ENCODE results near the gene DDAH1. TPM values are rescaled to one million over a fixed set of nuclear protein-coding genes. Genes with fewer than 3 reads are reported as not detected.

The DDAH1 gene
- total and polyA plus RNA-seq, 4 donors: 25.8 to 42.7 (median 31.7) TPM

DNA sequence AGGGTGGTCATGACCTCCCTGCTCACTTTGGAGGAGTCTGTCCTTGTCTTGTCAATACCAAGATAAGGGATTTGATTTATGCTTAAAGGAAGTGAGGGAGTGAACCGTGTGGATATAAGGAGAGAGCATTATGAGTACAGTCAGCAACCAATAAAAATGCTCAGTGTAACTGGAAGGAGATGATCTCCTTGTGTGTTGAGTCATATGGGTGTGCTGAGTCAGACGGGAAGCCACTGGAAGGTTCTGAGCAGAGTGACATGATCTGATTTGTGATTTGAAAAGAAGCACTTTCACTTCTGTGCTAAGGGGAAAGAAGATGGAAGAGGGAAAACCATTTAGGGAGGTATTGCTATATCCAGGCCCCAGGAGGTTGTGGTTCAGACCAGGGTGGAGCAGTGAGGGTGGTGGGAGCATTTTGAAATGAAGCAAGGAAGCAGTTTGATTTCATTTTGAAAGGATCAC lies 186.1 kb downstream of the DDAH1 start:
- H3K27ac ChIP-seq (ENCODE audit: low read depth in 1 of 2, low read length in 2 of 2): peak overlapping the region in 1 of 2 donors; percentile 19
- peaks cover 0 to 24% (median 16%) of the 10 kb centered on the region in 4 donors for H3K4me1 ChIP-seq (ENCODE audit: control insufficient read depth in 4 of 4, insufficient read depth in 4 of 4, low read length in 3 of 4)
- no peaks in the 10 kb centered on the region for H3K36me3 ChIP-seq (ENCODE audit: control insufficient read depth in 4 of 4, insufficient read depth in 3 of 4, low read depth in 1 of 4, low read length in 3 of 4)
- WGBS: 50% methylated on average over 2 of the region's 2 CpGs
- no peak overlapping the region for H3K9ac ChIP-seq (ENCODE audit: low read depth in 1 of 2, low read length in 2 of 2)
- no peak for DNase-seq (ENCODE audit: low spot score)
- TF ChIP-seq GABPA (IDR thresholded peaks at IDR 0.05 in 1 of 2, conservative IDR thresholded peaks at IDR 0.05 in 1 of 2) (no peak), JUND (IDR thresholded peaks at IDR 0.05) (no peak), EGR1 (IDR thresholded peaks at IDR 0.05; ENCODE audit: low read depth in 2 of 2) (no peak), TAF1 (conservative IDR thresholded peaks at IDR 0.05) (no peak), YY1 (IDR thresholded peaks at IDR 0.05) (no peak), RAD21 (IDR thresholded peaks at IDR 0.05) (no peak), RXRA (IDR thresholded peaks at IDR 0.05) (no peak), HNF4A (conservative IDR thresholded peaks at IDR 0.05) (no peak), HNF4G (IDR thresholded peaks at IDR 0.05) (no peak), FOXA2 (IDR thresholded peaks at IDR 0.05) (no peak), SP1 (IDR thresholded peaks at IDR 0.05) (no peak), FOXA1 (IDR thresholded peaks at IDR 0.05) (no peak)
- TF ChIP-seq, protein P1, sequence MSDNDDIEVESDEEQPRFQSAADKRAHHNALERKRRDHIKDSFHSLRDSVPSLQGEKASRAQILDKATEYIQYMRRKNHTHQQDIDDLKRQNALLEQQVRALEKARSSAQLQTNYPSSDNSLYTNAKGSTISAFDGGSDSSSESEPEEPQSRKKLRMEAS (IDR thresholded peaks at IDR 0.05): no peak
- TF ChIP-seq, protein P2, sequence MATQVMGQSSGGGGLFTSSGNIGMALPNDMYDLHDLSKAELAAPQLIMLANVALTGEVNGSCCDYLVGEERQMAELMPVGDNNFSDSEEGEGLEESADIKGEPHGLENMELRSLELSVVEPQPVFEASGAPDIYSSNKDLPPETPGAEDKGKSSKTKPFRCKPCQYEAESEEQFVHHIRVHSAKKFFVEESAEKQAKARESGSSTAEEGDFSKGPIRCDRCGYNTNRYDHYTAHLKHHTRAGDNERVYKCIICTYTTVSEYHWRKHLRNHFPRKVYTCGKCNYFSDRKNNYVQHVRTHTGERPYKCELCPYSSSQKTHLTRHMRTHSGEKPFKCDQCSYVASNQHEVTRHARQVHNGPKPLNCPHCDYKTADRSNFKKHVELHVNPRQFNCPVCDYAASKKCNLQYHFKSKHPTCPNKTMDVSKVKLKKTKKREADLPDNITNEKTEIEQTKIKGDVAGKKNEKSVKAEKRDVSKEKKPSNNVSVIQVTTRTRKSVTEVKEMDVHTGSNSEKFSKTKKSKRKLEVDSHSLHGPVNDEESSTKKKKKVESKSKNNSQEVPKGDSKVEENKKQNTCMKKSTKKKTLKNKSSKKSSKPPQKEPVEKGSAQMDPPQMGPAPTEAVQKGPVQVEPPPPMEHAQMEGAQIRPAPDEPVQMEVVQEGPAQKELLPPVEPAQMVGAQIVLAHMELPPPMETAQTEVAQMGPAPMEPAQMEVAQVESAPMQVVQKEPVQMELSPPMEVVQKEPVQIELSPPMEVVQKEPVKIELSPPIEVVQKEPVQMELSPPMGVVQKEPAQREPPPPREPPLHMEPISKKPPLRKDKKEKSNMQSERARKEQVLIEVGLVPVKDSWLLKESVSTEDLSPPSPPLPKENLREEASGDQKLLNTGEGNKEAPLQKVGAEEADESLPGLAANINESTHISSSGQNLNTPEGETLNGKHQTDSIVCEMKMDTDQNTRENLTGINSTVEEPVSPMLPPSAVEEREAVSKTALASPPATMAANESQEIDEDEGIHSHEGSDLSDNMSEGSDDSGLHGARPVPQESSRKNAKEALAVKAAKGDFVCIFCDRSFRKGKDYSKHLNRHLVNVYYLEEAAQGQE (IDR thresholded peaks at IDR 0.05): no peak
- TF ChIP-seq, protein P3, sequence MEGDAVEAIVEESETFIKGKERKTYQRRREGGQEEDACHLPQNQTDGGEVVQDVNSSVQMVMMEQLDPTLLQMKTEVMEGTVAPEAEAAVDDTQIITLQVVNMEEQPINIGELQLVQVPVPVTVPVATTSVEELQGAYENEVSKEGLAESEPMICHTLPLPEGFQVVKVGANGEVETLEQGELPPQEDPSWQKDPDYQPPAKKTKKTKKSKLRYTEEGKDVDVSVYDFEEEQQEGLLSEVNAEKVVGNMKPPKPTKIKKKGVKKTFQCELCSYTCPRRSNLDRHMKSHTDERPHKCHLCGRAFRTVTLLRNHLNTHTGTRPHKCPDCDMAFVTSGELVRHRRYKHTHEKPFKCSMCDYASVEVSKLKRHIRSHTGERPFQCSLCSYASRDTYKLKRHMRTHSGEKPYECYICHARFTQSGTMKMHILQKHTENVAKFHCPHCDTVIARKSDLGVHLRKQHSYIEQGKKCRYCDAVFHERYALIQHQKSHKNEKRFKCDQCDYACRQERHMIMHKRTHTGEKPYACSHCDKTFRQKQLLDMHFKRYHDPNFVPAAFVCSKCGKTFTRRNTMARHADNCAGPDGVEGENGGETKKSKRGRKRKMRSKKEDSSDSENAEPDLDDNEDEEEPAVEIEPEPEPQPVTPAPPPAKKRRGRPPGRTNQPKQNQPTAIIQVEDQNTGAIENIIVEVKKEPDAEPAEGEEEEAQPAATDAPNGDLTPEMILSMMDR (IDR thresholded peaks at IDR 0.05; ENCODE audit: low read depth, low read length, missing input control): no peak
- TF ChIP-seq, protein P4, sequence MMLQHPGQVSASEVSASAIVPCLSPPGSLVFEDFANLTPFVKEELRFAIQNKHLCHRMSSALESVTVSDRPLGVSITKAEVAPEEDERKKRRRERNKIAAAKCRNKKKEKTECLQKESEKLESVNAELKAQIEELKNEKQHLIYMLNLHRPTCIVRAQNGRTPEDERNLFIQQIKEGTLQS (IDR thresholded peaks at IDR 0.05): no peak
- TF ChIP-seq, protein P5, sequence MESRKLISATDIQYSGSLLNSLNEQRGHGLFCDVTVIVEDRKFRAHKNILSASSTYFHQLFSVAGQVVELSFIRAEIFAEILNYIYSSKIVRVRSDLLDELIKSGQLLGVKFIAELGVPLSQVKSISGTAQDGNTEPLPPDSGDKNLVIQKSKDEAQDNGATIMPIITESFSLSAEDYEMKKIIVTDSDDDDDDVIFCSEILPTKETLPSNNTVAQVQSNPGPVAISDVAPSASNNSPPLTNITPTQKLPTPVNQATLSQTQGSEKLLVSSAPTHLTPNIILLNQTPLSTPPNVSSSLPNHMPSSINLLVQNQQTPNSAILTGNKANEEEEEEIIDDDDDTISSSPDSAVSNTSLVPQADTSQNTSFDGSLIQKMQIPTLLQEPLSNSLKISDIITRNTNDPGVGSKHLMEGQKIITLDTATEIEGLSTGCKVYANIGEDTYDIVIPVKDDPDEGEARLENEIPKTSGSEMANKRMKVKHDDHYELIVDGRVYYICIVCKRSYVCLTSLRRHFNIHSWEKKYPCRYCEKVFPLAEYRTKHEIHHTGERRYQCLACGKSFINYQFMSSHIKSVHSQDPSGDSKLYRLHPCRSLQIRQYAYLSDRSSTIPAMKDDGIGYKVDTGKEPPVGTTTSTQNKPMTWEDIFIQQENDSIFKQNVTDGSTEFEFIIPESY (IDR thresholded peaks at IDR 0.05): no peak
- no peaks in the 10 kb centered on the region for H3K9me3 ChIP-seq (ENCODE audit: control insufficient read depth in 4 of 4, low read length in 3 of 4)
- no peak overlapping the region for H3K4me3 ChIP-seq (ENCODE audit: low read depth in 1 of 3, low read length in 3 of 3)
- no peaks in the 10 kb centered on the region for H3K27me3 ChIP-seq (ENCODE audit: control insufficient read depth in 4 of 4, insufficient read depth in 4 of 4, low read length in 3 of 4)
